PC-3 (cell line): ENCODE measurements around the gene SLC15A3. TPM values are rescaled to one million over a fixed set of nuclear protein-coding genes. Genes with fewer than 3 reads are reported as not detected.

Experiments
- ATAC-seq: fragments of 200-7000 bp; cut with Tn5 transposase; 2 replicates; pipeline ENCODE4 v1.9.1; 2020; ENCODE audit warnings: mild to moderate bottlenecking, moderate library complexity
- Bru-seq: library from RNA; stranded (reverse); fragments of 400-500 nt; gene quantifications from one replicate; lab custom pipeline; 2021; lab: Mats Ljungman, UMichigan
- BruChase-seq, 2 experiments: library from RNA; stranded (reverse); fragments of 400-500 nt; gene quantifications; one replicate each; lab custom pipeline; 2021; lab: Mats Ljungman, UMichigan
- BruUV-seq: library from RNA; stranded (reverse); fragments of 400-500 nt; replicated peaks from 2 replicates; lab custom pipeline; 2021; lab: Mats Ljungman, UMichigan
- CTCF ChIA-PET: fragments of 300-600 bp; sonication (Branson Sonifier 250); formaldehyde crosslinking; loops from one replicate; lab custom pipeline; 2022; ENCODE audit warnings: antibody characterized with exemption; lab: Charles Lee
- POLR2A ChIA-PET: fragments of 300-600 bp; sonication (Branson Sonifier 250); formaldehyde crosslinking; loops from one replicate; lab custom pipeline; 2022; ENCODE audit warnings: antibody characterized with exemption; ENCODE audit not compliant: unreplicated experiment; lab: Charles Lee
- DNase-seq: peaks from one replicate; pipeline ENCODE4 v3.0.0-alpha.2; 2015
- H2AFZ ChIP-seq: fragments of 300-600 bp; sonication (generic); 2 replicates; pipeline ENCODE4 v1.6.0; 2016; ENCODE audit warnings: antibody characterized with exemption, low read length
- H3F3A ChIP-seq: fragments of 300-600 bp; sonication (generic); one replicate; pipeline ENCODE4 v1.6.0; 2017; ENCODE audit warnings: antibody characterized with exemption, low read length, control low read depth, mild to moderate bottlenecking; ENCODE audit not compliant: unreplicated experiment
- H3K27ac ChIP-seq: fragments of 300-600 bp; sonication (generic); 2 replicates; pipeline ENCODE4 v1.5.1; 2016; ENCODE audit warnings: mild to moderate bottlenecking, low read length
- H3K27me3 ChIP-seq: fragments of 300-600 bp; sonication (generic); 2 replicates; pipeline ENCODE4 v1.6.1; 2016; ENCODE audit warnings: low read length, mixed read lengths
- H3K36me3 ChIP-seq: fragments of 300-600 bp; sonication (generic); 2 replicates; pipeline ENCODE4 v1.6.1; 2016; ENCODE audit warnings: low read depth, mixed run types, low read length, mixed read lengths
- H3K4me1 ChIP-seq: fragments of 300-600 bp; sonication (generic); 2 replicates; pipeline ENCODE4 v1.5.1; 2016; ENCODE audit warnings: low read length; ENCODE audit not compliant: insufficient read depth
- H3K4me2 ChIP-seq: fragments of 300-600 bp; sonication (generic); 2 replicates; pipeline ENCODE4 v1.6.0; 2016; ENCODE audit warnings: low read length
- H3K4me3 ChIP-seq: fragments of 300-600 bp; sonication (generic); 2 replicates; pipeline ENCODE4 v1.5.1; 2016; ENCODE audit warnings: mild to moderate bottlenecking, low read length, mixed read lengths
- H3K79me2 ChIP-seq: fragments of 300-600 bp; sonication (generic); 2 replicates; pipeline ENCODE4 v1.6.1; 2017; ENCODE audit warnings: low read length, mixed read lengths
- H3K9ac ChIP-seq: fragments of 300-600 bp; sonication (generic); 2 replicates; pipeline ENCODE4 v1.6.0; 2016; ENCODE audit warnings: mild to moderate bottlenecking, low read length
- H3K9me2 ChIP-seq: fragments of 300-600 bp; sonication (generic); replicated peaks from 2 replicates; pipeline ENCODE4 v1.6.1; 2016; ENCODE audit warnings: mixed run types, low read length, mixed read lengths
- H3K9me3 ChIP-seq: fragments of 300-600 bp; sonication (generic); 2 replicates; pipeline ENCODE4 v1.6.1; 2016; ENCODE audit warnings: low read length, mixed read lengths
- H4K20me1 ChIP-seq: fragments of 300-600 bp; sonication (generic); 2 replicates; pipeline ENCODE4 v1.6.1; 2016; ENCODE audit warnings: low read length, mixed read lengths
- EZH2 ChIP-seq: fragments of 300-600 bp; sonication (generic); IDR thresholded peaks from one replicate; pipeline ENCODE4 v1.6.1; 2017; ENCODE audit warnings: antibody characterized with exemption, mild to moderate bottlenecking, low read length; ENCODE audit not compliant: unreplicated experiment
- EZH2phosphoT487 ChIP-seq: fragments of 300-600 bp; sonication (generic); IDR thresholded peaks from 2 replicates; pipeline ENCODE4 v1.6.1; 2018; ENCODE audit warnings: mild to moderate bottlenecking, antibody characterized with exemption, low read length, borderline replicate concordance
- intact Hi-C: fragments of 100-400 bp; cut with micrococcal nuclease; formaldehyde crosslinking; loops from 2 replicates; pipeline ENCODE4 v1.9.0; 2023
- long read RNA-seq: library from polyadenylated mRNA; unstranded; transcript quantifications from one replicate; pipeline ENCODE4 v2.0.0, GENCODE V29; 2021; ENCODE audit not compliant: unreplicated experiment
- total RNA-seq: library from RNA; depleted of rRNA; stranded (reverse); fragments of >200 nt; gene quantifications from 2 replicates; pipeline ENCODE4 v1.2.3, GENCODE V29; 2014; rRNA removed
- TF ChIP-seq, protein P1 (sequence below): fragments of 300-600 bp; sonication (generic); conservative IDR thresholded peaks from 2 replicates; pipeline ENCODE4 v1.5.1; 2017; ENCODE audit warnings: antibody characterized with exemption, low read depth, mild to moderate bottlenecking, low read length

Gene SLC15A3
- total RNA-seq (not detected in 2 replicates), Bru-seq, nascent RNA (percentile 6 among the genes with signal in this experiment), BruChase-seq, experiment 1, labeled RNA remaining after a 6-hour chase (percentile 11 among the genes with signal in this experiment), BruChase-seq, experiment 2, labeled RNA remaining after a 2-hour chase (percentile 16 among the genes with signal in this experiment)
- long read RNA-seq, partial matches to known transcripts: 1 of 1 reads
- long read RNA-seq, other reads (novel, unspliced or antisense): 0 of 1 reads

DNA sequence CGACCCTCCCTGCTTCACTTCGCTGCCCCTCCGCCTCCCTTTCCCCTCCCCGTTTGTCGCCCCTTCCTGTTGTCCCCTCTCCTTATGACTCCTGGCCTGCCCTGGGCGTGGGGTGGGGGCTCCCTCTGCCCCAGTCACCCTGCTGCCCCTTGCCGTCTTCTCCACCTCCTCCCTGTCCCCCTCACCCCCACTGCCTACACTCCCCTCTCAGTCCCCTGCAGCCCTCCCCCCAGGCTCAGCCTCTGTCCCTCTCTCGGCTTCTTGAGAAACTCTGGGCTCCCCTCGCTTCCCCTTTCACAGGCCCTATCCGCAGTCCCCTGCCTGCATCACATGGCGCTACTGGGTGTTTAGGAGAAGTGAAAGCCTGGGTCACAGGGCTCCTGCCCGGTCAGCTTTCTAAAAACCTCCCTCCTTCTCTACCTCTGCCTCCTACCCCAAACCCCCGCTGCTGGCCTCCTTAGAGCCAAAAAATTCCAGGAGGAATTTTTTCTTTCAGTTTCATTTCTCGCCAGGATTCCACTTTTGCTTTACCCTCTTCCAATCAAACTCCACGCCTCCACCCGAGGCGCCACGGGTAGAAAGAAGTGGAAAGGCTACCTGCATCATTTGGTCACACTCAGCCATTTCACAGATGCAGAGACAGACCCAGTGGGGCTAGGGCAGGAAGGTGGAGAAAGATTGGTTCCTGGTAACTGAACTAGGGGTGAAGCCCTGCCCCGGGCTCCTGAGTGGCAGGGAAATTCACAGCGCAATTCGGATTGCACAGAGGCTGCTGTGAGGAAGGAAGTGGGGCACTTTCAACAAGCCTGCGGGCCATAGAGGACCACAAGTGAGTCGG, at the start of gene SLC15A3:
TSS of gene SLC15A3 (minus strand) at position 273 of the 838 bp plus-strand sequence. CDS start 625 bp downstream, outside the sequence.
- Histone ChIP-seq H3K27ac (no peak within 1 kb of the TSS), H2AFZ (no peak within 1 kb of the TSS), H3K9me2 (no peaks in the 10 kb centered on the region), H3K9ac (no peak within 1 kb of the TSS), H3K4me2 (0 out of 2 replicates have a peak within 1 kb of the TSS, but pooled peaks have one; percentile 30), H3K4me1 (no peaks in the 10 kb centered on the region), H3K27me3 (no peaks in the 10 kb centered on the region), H3K4me3 (no peak within 1 kb of the TSS), H4K20me1 (no peaks in the 10 kb centered on the region), H3K79me2 (no peaks in the 10 kb centered on the region), H3K36me3 (no peaks in the 10 kb centered on the region), H3F3A (no peaks in the 10 kb centered on the region), H3K9me3 (no peaks in the 10 kb centered on the region)
- TF ChIP-seq EZH2phosphoT487 (no peak), EZH2 (no peak)
- TF ChIP-seq, protein P1, sequence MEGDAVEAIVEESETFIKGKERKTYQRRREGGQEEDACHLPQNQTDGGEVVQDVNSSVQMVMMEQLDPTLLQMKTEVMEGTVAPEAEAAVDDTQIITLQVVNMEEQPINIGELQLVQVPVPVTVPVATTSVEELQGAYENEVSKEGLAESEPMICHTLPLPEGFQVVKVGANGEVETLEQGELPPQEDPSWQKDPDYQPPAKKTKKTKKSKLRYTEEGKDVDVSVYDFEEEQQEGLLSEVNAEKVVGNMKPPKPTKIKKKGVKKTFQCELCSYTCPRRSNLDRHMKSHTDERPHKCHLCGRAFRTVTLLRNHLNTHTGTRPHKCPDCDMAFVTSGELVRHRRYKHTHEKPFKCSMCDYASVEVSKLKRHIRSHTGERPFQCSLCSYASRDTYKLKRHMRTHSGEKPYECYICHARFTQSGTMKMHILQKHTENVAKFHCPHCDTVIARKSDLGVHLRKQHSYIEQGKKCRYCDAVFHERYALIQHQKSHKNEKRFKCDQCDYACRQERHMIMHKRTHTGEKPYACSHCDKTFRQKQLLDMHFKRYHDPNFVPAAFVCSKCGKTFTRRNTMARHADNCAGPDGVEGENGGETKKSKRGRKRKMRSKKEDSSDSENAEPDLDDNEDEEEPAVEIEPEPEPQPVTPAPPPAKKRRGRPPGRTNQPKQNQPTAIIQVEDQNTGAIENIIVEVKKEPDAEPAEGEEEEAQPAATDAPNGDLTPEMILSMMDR: no peak
- DNase-seq (no peak), ATAC-seq (no peak; the same call in 1 of the 2 replicates)
- ChIA-PET CTCF (no interaction called here), POLR2A (no interaction called here)
- intact Hi-C loops: no loop called here
- no TSS peak for BruUV-seq

DNA sequence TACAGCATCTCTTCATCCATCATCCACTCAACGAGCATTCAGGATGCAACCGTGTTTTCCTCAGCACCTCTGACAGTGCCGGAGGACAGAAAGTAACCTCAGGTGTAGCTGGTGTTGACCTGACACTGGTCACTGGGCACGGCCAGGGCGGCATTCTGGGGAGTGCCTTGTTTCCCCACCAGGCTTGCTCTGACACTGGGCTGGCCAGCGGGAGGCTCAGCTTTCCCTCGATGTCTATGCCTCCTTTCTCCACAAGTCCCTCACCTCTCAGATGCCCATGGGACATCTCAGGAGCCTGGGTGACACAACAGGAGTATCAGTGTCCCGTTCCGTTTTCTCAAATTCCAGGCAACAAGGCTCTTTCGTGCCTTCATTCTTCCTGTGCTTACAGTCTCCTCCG, 48.5 kb upstream of the SLC15A3 start:
- Histone ChIP-seq H2AFZ (no peak overlapping the region), H3K79me2 (no peaks in the 10 kb centered on the region), H3K9me2 (no peaks in the 10 kb centered on the region), H3K27ac (no peak overlapping the region), H3K4me2 (no peak overlapping the region), H3K9me3 (no peaks in the 10 kb centered on the region), H3K4me3 (no peak overlapping the region), H3K36me3 (no peaks in the 10 kb centered on the region), H3K27me3 (peaks cover 24% of the 10 kb centered on the region), H3K4me1 (peaks cover 11% of the 10 kb centered on the region; the same call in 1 of the 2 replicates), H3K9ac (no peak overlapping the region), H3F3A (no peaks in the 10 kb centered on the region), H4K20me1 (no peaks in the 10 kb centered on the region)
- no peak for DNase-seq
- CTCF ChIA-PET: no interaction called here
- TF ChIP-seq EZH2 (no peak), EZH2phosphoT487 (no peak)
- TF ChIP-seq, protein P1: no peak
- intact Hi-C loops: no loop called here
- no TSS peak for BruUV-seq
- ATAC-seq: no peak
- POLR2A ChIA-PET: no interaction called here
